Measurements from ENCODE around the gene UBR4.

DNA sequence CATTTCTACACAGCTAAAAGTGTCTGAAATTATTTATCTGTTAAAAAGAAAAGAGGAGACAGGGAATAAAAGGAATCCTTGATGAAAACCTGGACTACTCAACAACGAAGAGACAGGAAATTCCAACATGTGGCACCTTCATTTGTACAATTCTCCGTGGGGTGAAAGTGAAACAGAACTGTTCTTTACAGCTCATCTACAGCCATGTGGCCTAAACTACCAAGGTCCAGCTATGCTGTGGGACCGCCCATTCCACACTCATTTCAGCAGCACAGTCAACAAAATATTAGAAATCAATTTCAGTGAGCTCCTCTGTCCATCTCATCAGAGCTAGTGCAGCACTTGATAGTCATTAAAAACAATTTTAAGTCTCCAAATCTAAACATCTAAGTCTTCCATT lies 44.0 kb downstream of the UBR4 start:
- TF ChIP-seq EZH2 (IDR thresholded peaks at IDR 0.05; ENCODE audit: borderline replicate concordance) (no peak), CTCF (IDR thresholded peaks at IDR 0.05; ENCODE audit: poor library complexity) (no peak), EZH2phosphoT487 (IDR thresholded peaks at IDR 0.05; ENCODE audit: low read depth, severe bottlenecking, unreplicated experiment) (no peak)
